ENCODE data around the gene DERL3.

DNA sequence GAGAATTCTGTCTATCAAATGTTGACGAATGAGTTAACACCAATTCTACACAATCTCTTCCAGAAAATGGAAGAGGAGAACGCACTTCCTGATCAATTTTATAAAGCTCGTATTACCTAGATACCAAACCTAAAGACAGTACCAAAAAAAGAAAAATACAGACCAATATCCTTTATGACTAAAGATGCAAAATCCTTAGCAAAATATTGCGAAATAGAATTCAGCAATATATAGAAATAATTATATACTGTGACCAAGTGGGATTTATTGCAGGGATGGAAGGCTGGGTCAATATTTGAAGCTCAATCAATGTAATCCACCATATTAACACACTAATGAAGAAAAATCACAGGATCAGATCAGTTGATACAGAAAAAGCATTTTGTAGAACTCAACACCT is 26.4 kb downstream of the DERL3 start:
- TF ChIP-seq TAF1 (CRISPR knock-in tag; IDR thresholded peaks at IDR 0.05) (no peak), GATA4 (IDR thresholded peaks at IDR 0.05; ENCODE audit: borderline replicate concordance, low read depth) (no peak), POLR2A (IDR thresholded peaks at IDR 0.05; ENCODE audit: insufficient read depth in 1 of 2, low read depth in 2 of 2, low read length in 2 of 2) (no peak), ZSCAN29 (CRISPR knock-in tag; conservative IDR thresholded peaks at IDR 0.05) (no peak), ZNF530 (CRISPR knock-in tag; IDR thresholded peaks at IDR 0.05; ENCODE audit: low read depth) (no peak), EZH2 (conservative IDR thresholded peaks at IDR 0.05; ENCODE audit: low read depth, low read length) (no peak), TCF12 (IDR thresholded peaks at IDR 0.05) (no peak), TCF12 (CRISPR knock-in tag; IDR thresholded peaks at IDR 0.05) (no peak), ETV5 (CRISPR knock-in tag; IDR thresholded peaks at IDR 0.05; ENCODE audit: borderline replicate concordance) (no peak), MEIS1 (CRISPR knock-in tag; IDR thresholded peaks at IDR 0.05; ENCODE audit: borderline replicate concordance) (no peak)
- TF ChIP-seq, protein P1, sequence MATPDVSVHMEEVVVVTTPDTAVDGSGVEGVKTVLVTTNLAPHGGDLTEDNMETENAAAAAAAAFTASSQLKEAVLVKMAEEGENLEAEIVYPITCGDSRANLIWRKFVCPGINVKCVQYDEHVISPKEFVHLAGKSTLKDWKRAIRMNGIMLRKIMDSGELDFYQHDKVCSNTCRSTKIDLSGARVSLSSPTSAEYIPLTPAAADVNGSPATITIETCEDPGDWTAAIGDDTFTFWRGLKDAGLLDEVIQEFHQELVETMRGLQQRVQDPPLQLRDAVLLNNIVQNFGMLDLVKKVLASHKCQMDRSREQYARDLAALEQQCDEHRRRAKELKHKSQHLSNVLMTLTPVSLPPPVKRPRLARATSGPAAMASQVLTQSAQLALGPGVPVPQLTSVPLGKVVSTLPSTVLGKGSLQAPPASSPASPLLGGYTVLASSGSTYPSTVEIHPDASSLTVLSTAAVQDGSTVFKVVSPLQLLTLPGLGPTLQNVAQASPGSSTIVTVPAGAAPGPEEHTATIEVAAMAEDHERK (CRISPR knock-in tag; IDR thresholded peaks at IDR 0.05; ENCODE audit: low read depth), result no peak
- TF ChIP-seq, protein P2, sequence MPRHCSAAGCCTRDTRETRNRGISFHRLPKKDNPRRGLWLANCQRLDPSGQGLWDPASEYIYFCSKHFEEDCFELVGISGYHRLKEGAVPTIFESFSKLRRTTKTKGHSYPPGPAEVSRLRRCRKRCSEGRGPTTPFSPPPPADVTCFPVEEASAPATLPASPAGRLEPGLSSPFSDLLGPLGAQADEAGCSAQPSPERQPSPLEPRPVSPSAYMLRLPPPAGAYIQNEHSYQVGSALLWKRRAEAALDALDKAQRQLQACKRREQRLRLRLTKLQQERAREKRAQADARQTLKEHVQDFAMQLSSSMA (CRISPR knock-in tag; IDR thresholded peaks at IDR 0.05), result no peak
- TF ChIP-seq, protein P3, sequence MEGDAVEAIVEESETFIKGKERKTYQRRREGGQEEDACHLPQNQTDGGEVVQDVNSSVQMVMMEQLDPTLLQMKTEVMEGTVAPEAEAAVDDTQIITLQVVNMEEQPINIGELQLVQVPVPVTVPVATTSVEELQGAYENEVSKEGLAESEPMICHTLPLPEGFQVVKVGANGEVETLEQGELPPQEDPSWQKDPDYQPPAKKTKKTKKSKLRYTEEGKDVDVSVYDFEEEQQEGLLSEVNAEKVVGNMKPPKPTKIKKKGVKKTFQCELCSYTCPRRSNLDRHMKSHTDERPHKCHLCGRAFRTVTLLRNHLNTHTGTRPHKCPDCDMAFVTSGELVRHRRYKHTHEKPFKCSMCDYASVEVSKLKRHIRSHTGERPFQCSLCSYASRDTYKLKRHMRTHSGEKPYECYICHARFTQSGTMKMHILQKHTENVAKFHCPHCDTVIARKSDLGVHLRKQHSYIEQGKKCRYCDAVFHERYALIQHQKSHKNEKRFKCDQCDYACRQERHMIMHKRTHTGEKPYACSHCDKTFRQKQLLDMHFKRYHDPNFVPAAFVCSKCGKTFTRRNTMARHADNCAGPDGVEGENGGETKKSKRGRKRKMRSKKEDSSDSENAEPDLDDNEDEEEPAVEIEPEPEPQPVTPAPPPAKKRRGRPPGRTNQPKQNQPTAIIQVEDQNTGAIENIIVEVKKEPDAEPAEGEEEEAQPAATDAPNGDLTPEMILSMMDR (CRISPR knock-in tag; IDR thresholded peaks at IDR 0.05), result no peak
